CD14-positive monocyte (primary cell): ENCODE measurements around the gene PIEZO1. TPM values are rescaled to one million over a fixed set of nuclear protein-coding genes. Genes with fewer than 3 reads are reported as not detected.

Experiments used
- DNase-seq, 3 donors: peaks; one replicate each; pipeline ENCODE4 v3.0.0-alpha.2; 2011 to 2022
- H2AFZ ChIP-seq: 2 replicates; pipeline ENCODE4 v1.6.0; 2012; ENCODE audit warnings: mild to moderate bottlenecking, low read depth, low read length, inconsistent platforms; ENCODE audit not compliant: insufficient read depth, poor library complexity, severe bottlenecking
- H3K27ac ChIP-seq, 2 donors: 1 replicate in 1 of 2; 2 replicates in 1 of 2; pipeline ENCODE4 v1.5.1; 2012 to 2013; ENCODE audit warnings: low read length in 2 of 2, control low read depth in 1 of 2, inconsistent platforms in 1 of 2, low read depth in 1 of 2, mild to moderate bottlenecking in 1 of 2
- H3K27me3 ChIP-seq, 2 donors: one replicate each; pipeline versions ENCODE4 v1.6.0 to v1.6.1; 2011 to 2013; ENCODE audit warnings: low read length in 2 of 2; ENCODE audit not compliant: control insufficient read depth in 2 of 2, insufficient read depth in 2 of 2
- H3K36me3 ChIP-seq, 2 donors: replicated peaks in 1 of 2; 1 replicate in 1 of 2; 2 replicates in 1 of 2; pipeline versions ENCODE4 v1.5.1 to v1.6.1; 2012 to 2013; ENCODE audit warnings: low read length in 2 of 2, control low read depth in 1 of 2, inconsistent platforms in 1 of 2, mild to moderate bottlenecking in 1 of 2; ENCODE audit not compliant: insufficient read depth in 2 of 2, control insufficient read depth in 1 of 2
- H3K4me1 ChIP-seq, 2 donors: 1 replicate in 1 of 2; 2 replicates in 1 of 2; pipeline versions ENCODE4 v1.5.1 to v1.6.1; 2012 to 2013; ENCODE audit warnings: low read length in 2 of 2, control low read depth in 1 of 2, inconsistent platforms in 1 of 2, mild to moderate bottlenecking in 1 of 2, moderate library complexity in 1 of 2; ENCODE audit not compliant: insufficient read depth in 2 of 2, control insufficient read depth in 1 of 2
- H3K4me2 ChIP-seq: replicated peaks from 2 replicates; pipeline ENCODE3; 2012; ENCODE audit warnings: low read length, moderate library complexity, mild to moderate bottlenecking; ENCODE audit not compliant: poor library complexity, severe bottlenecking; ENCODE audit errors: extremely low read depth
- H3K4me3 ChIP-seq, 3 experiments: fragments of 200-600 bp in 1 of 3; sonication (generic) in 1 of 3; replicated peaks in 1 of 3; 1 replicate in 2 of 3; 2 replicates in 1 of 3; pipeline ENCODE4 v1.5.1; 2011 to 2013; ENCODE audit warnings: low read length in 3 of 3, mild to moderate bottlenecking in 3 of 3, control low read depth in 2 of 3, low read depth in 2 of 3, inconsistent platforms in 1 of 3, moderate library complexity in 1 of 3
- H3K79me2 ChIP-seq: 2 replicates; pipeline ENCODE4 v1.6.0; 2012; ENCODE audit warnings: mild to moderate bottlenecking, control low read depth, inconsistent platforms, low read length, moderate library complexity; ENCODE audit not compliant: insufficient read depth
- H3K9ac ChIP-seq: 2 replicates; pipeline ENCODE4 v1.6.0; 2017; ENCODE audit warnings: low read length, mild to moderate bottlenecking; ENCODE audit not compliant: insufficient read depth, poor library complexity, severe bottlenecking
- H3K9me3 ChIP-seq, 2 donors: replicated peaks in 1 of 2; 1 replicate in 1 of 2; 2 replicates in 1 of 2; pipeline versions ENCODE4 v1.5.1 to v1.6.1; 2012 to 2013; ENCODE audit warnings: low read length in 2 of 2, control low read depth in 1 of 2; ENCODE audit not compliant: control insufficient read depth in 1 of 2, insufficient read depth in 1 of 2
- H4K20me1 ChIP-seq: 2 replicates; pipeline ENCODE4 v1.6.0; 2012; ENCODE audit warnings: mild to moderate bottlenecking, low read length, control low read depth, moderate library complexity; ENCODE audit not compliant: insufficient read depth
- H3K27ac Mint-ChIP-seq, 7 donors: one replicate each; pipeline ENCODE4 v1.8.0; 2020; ENCODE audit warnings: mild to moderate bottlenecking in 7 of 7, mixed read lengths in 7 of 7, moderate library complexity in 6 of 7, inconsistent platforms in 2 of 7
- H3K27me3 Mint-ChIP-seq, 3 donors: one replicate each; pipeline ENCODE4 v1.8.0; 2021 to 2022; ENCODE audit warnings: low read depth in 3 of 3, mild to moderate bottlenecking in 3 of 3, mixed read lengths in 3 of 3, moderate library complexity in 3 of 3, inconsistent platforms in 1 of 3
- H3K36me3 Mint-ChIP-seq, 2 donors: one replicate each; pipeline ENCODE4 v1.8.0; 2020; ENCODE audit warnings: mixed read lengths in 2 of 2, inconsistent platforms in 1 of 2, mild to moderate bottlenecking in 1 of 2
- H3K4me1 Mint-ChIP-seq: one replicate; pipeline ENCODE4 v1.8.0; 2020; ENCODE audit warnings: mild to moderate bottlenecking, mixed read lengths
- H3K4me3 Mint-ChIP-seq, 2 donors: one replicate each; pipeline ENCODE4 v1.8.0; 2020; ENCODE audit warnings: mild to moderate bottlenecking in 2 of 2, mixed read lengths in 2 of 2, moderate library complexity in 1 of 2
- H3K9me3 Mint-ChIP-seq, 7 donors: one replicate each; pipeline ENCODE4 v1.8.0; 2020 to 2022; ENCODE audit warnings: mixed read lengths in 7 of 7, mild to moderate bottlenecking in 6 of 7, moderate library complexity in 6 of 7, inconsistent platforms in 2 of 7
- WGBS: methylation state at CpG from one replicate; pipeline ENCODE4 v1.1.5; 2013; ENCODE audit warnings: missing lambda C conversion rate; ENCODE audit not compliant: insufficient coverage; 5-methylcytosine and 5-hydroxymethylcytosine counted together
- intact Hi-C, 2 donors: fragments of 100-400 bp; cut with micrococcal nuclease; formaldehyde crosslinking; loops; one replicate each; pipeline versions ENCODE4 v1.15.0 to v1.15.1; 2023
- polyA plus RNA-seq, 3 donors: library from polyadenylated mRNA; depleted of rRNA in 1 of 3; unstranded in 2 of 3; stranded (reverse) in 1 of 3; fragments of 300-500 nt in 2 of 3; fragments of >200 nt in 1 of 3; fragmentation: Illumina TruSeq in 2 of 3; gene quantifications; 1 replicate in 2 of 3; 2 replicates in 1 of 3; pipeline ENCODE4 v1.2.3, GENCODE V29; 2012 to 2021
- TF ChIP-seq, protein P1 (sequence below): fragments of 200-600 bp; IDR thresholded peaks from one replicate; pipeline ENCODE4 v1.8.0; 2022; ENCODE audit warnings: antibody characterized with exemption, mild to moderate bottlenecking

Gene PIEZO1
- polyA plus RNA-seq, 3 donors = 10.2 to 405 (median 15.0) TPM

- no peaks in the 10 kb centered on the region for H3K9me3 Mint-ChIP-seq
- WGBS = 55% methylated on average over 28 of the region's 31 CpGs
- peaks cover 33 to 57% of the 10 kb centered on the region in 2 donors for H3K36me3 Mint-ChIP-seq
- Histone ChIP-seq H3K9ac (no peak overlapping the region), H3K79me2 (peaks cover 22% of the 10 kb centered on the region), H3K4me2 (peak overlapping the region; percentile 67), H3K4me3 (peak overlapping the region in 1 of 3 experiments; percentile 66), H3K27ac (peak overlapping the region; percentile 80 to 91), H3K9me3 (no peaks in the 10 kb centered on the region), H4K20me1 (peaks cover 3% of the 10 kb centered on the region), H3K4me1 (peaks cover 58 to 63% of the 10 kb centered on the region in 2 donors), H2AFZ (no peak overlapping the region), H3K27me3 (no peaks in the 10 kb centered on the region), H3K36me3 (peaks cover 32 to 38% of the 10 kb centered on the region in 2 donors)
- peak overlapping the region; percentile 56 to 81 for H3K4me3 Mint-ChIP-seq
- DNase-seq = no peak
- intact Hi-C loops = loop anchor here (1.0 to 10.0 kb wide), 3 partner anchors 20 to 86 kb away; partner anchors contain the start of gene IL17C (in 1 of the 2)
- H3K27me3 Mint-ChIP-seq = no peaks in the 10 kb centered on the region
- H3K4me1 Mint-ChIP-seq = peaks cover 51% of the 10 kb centered on the region
- H3K27ac Mint-ChIP-seq = peak overlapping the region in 6 of 7 donors; percentile 75 to 96 (median 95)
- TF ChIP-seq, protein P1, sequence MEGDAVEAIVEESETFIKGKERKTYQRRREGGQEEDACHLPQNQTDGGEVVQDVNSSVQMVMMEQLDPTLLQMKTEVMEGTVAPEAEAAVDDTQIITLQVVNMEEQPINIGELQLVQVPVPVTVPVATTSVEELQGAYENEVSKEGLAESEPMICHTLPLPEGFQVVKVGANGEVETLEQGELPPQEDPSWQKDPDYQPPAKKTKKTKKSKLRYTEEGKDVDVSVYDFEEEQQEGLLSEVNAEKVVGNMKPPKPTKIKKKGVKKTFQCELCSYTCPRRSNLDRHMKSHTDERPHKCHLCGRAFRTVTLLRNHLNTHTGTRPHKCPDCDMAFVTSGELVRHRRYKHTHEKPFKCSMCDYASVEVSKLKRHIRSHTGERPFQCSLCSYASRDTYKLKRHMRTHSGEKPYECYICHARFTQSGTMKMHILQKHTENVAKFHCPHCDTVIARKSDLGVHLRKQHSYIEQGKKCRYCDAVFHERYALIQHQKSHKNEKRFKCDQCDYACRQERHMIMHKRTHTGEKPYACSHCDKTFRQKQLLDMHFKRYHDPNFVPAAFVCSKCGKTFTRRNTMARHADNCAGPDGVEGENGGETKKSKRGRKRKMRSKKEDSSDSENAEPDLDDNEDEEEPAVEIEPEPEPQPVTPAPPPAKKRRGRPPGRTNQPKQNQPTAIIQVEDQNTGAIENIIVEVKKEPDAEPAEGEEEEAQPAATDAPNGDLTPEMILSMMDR = no peak
These were observed 103.8 kb downstream of the PIEZO1 start for GRCh38 chr16:88681084-88681680.

GRCh38 chr16:88680554-88681083, 104.4 kb downstream of the PIEZO1 start:
- H3K27me3 Mint-ChIP-seq = no peaks in the 10 kb centered on the region
- Histone ChIP-seq H4K20me1 (peaks cover 7% of the 10 kb centered on the region), H3K9me3 (no peaks in the 10 kb centered on the region), H3K79me2 (peaks cover 16% of the 10 kb centered on the region), H3K36me3 (peaks cover 38% of the 10 kb centered on the region in 2 donors), H3K4me2 (no peak overlapping the region), H3K27me3 (no peaks in the 10 kb centered on the region), H3K27ac (no peak overlapping the region), H3K4me1 (peaks cover 54 to 59% of the 10 kb centered on the region in 2 donors), H3K9ac (no peak overlapping the region), H3K4me3 (peak overlapping the region in 1 of 3 experiments; percentile 66), H2AFZ (no peak overlapping the region)
- H3K27ac Mint-ChIP-seq = peak overlapping the region in 3 of 7 donors; percentile 41 to 95 (median 75)
- no peak for DNase-seq
- no peaks in the 10 kb centered on the region for H3K9me3 Mint-ChIP-seq
- peaks cover 33 to 62% of the 10 kb centered on the region in 2 donors for H3K36me3 Mint-ChIP-seq
- H3K4me3 Mint-ChIP-seq = no peak overlapping the region
- 83% methylated on average over 2 of the region's 5 CpGs for WGBS
- H3K4me1 Mint-ChIP-seq = peaks cover 51% of the 10 kb centered on the region
- TF ChIP-seq, protein P1 = no peak
- intact Hi-C loops = loop anchor here (1.0 to 10.0 kb wide), 3 partner anchors 21 to 86 kb away; partner anchors contain the start of gene IL17C (in 1 of the 2)
